Neutrophil (primary cell): Measurements from ENCODE around the gene RBFOX2.

Experiments used
- H3K27ac ChIP-seq: fragments of 200-600 bp; sonication (generic); 2 replicates; pipeline ENCODE4 v1.5.1; 2016; ENCODE audit warnings: mild to moderate bottlenecking, moderate library complexity
- H3K27me3 ChIP-seq: fragments of 200-600 bp; sonication (generic); 2 replicates; pipeline ENCODE4 v1.6.0; 2016; ENCODE audit warnings: mild to moderate bottlenecking
- H3K36me3 ChIP-seq: fragments of 200-600 bp; sonication (generic); 2 replicates; pipeline ENCODE4 v1.5.1; 2017
- H3K4me1 ChIP-seq, 2 experiments: fragments of 200-600 bp in 1 of 2; sonication (generic) in 1 of 2; 1 replicate in 1 of 2; 2 replicates in 1 of 2; pipeline versions ENCODE4 v1.5.1 to v1.6.1; 2013 to 2016; ENCODE audit warnings: low read depth in 1 of 2, low read length in 1 of 2, mild to moderate bottlenecking in 1 of 2, moderate library complexity in 1 of 2; ENCODE audit not compliant: control insufficient read depth in 1 of 2, insufficient read depth in 1 of 2
- H3K4me3 ChIP-seq, 2 experiments: fragments of 200-600 bp in 1 of 2; sonication (generic) in 1 of 2; 1 replicate in 1 of 2; 2 replicates in 1 of 2; pipeline ENCODE4 v1.5.1; 2013 to 2016; ENCODE audit warnings: low read depth in 1 of 2, low read length in 1 of 2, mild to moderate bottlenecking in 1 of 2, moderate library complexity in 1 of 2
- H3K9me3 ChIP-seq: fragments of 200-600 bp; sonication (generic); 2 replicates; pipeline ENCODE4 v1.5.1; 2016
- TF ChIP-seq, protein P1 (sequence below): fragments of 200-600 bp; sonication (generic); IDR thresholded peaks from 2 replicates; pipeline ENCODE4 v1.5.1; 2016; ENCODE audit warnings: antibody characterized with exemption

Gene RBFOX2

DNA sequence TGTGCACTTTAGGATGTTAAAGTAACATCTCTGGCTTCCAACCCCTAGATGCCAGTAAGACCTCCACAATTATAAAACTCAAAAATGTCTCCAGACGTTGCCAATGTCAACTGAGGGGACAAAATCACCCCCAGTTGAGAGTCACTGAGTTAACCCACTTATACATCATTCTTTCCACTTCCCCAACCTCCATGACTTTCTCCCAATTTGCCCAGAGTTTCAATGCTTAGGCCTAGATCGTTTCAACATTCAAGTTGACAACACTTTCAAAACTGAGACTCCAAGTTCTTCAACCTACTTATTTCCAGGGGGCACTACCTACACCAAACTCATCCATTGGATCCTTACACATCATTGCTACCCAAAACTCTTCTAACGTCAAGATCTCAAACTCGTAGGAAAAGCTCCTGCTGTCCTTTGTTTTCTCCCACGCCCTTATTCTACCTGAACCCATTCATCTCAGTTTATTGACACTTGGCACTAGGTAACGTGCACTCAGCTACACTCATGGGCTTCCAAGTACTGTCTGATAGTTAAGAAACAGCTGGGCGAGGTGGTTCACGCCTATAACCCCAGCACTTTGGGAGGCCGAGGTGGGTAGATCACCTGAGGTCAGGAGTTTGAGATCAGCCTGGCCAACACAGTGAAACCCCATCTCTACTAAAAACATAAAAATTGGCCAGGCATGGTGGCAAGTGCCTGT, 24.5 kb downstream of the RBFOX2 start:
- Histone ChIP-seq H3K4me3 (no peak overlapping the region), H3K27me3 (peaks cover 9% of the 10 kb centered on the region), H3K27ac (no peak overlapping the region), H3K4me1 (no peaks in the 10 kb centered on the region), H3K9me3 (no peaks in the 10 kb centered on the region), H3K36me3 (no peaks in the 10 kb centered on the region)
- TF ChIP-seq, protein P1, sequence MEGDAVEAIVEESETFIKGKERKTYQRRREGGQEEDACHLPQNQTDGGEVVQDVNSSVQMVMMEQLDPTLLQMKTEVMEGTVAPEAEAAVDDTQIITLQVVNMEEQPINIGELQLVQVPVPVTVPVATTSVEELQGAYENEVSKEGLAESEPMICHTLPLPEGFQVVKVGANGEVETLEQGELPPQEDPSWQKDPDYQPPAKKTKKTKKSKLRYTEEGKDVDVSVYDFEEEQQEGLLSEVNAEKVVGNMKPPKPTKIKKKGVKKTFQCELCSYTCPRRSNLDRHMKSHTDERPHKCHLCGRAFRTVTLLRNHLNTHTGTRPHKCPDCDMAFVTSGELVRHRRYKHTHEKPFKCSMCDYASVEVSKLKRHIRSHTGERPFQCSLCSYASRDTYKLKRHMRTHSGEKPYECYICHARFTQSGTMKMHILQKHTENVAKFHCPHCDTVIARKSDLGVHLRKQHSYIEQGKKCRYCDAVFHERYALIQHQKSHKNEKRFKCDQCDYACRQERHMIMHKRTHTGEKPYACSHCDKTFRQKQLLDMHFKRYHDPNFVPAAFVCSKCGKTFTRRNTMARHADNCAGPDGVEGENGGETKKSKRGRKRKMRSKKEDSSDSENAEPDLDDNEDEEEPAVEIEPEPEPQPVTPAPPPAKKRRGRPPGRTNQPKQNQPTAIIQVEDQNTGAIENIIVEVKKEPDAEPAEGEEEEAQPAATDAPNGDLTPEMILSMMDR = no peak

DNA sequence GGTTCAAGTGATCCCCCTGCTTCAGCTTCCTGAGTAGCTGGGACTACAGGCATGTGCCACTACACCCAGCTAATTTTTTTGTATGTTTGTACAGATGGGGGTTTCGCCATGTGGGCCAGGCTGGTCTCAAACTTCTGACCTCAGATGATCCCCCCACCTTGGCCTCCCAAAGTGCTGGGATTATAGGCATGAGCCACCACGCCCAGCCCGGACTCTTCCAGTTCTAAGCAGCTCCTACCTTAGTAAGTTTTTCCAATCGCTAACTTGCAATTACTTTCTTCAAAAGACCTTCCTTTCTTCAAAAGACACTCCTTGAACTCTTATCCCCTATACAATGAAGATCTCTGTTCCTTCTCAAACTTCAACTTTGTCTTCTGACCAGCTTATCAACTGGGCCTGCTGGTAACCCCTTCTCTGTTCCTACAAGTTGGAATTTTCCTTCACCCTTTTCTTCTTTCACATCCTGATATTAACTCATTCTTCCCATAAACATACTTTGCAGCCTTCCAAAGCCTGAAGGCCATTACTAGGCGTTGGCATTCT, 25.8 kb downstream of the RBFOX2 start:
- Histone ChIP-seq H3K27me3 (peaks cover 9% of the 10 kb centered on the region), H3K9me3 (no peaks in the 10 kb centered on the region), H3K27ac (no peak overlapping the region), H3K4me1 (no peaks in the 10 kb centered on the region), H3K36me3 (no peaks in the 10 kb centered on the region), H3K4me3 (no peak overlapping the region)
- TF ChIP-seq, protein P1 = no peak

DNA sequence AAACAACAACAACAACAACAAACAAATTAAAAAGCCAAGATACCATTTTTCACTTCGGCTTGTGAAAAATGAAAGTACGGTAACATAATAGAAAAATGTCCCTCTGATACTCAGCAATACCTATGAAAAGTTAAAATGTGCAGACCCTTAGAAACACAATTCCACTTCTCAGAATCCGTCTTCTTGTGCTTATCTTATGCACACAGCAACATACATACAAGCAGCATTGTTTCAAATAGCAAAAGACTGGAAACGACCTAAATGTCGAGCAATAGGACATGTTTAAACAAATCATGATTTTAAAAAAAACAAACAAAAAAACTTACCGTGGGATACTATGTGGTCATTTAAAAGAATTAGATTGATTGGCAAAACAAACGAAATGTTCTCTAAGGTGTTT, 26.5 kb downstream of the RBFOX2 start:
- TF ChIP-seq, protein P1 = no peak
- H3K4me1 ChIP-seq = no peaks in the 10 kb centered on the region
- no peak overlapping the region for H3K27ac ChIP-seq
- no peaks in the 10 kb centered on the region for H3K9me3 ChIP-seq
- peaks cover 9% of the 10 kb centered on the region for H3K27me3 ChIP-seq
- H3K4me3 ChIP-seq = no peak overlapping the region
- H3K36me3 ChIP-seq = no peaks in the 10 kb centered on the region

- Histone ChIP-seq H3K27me3 (no peaks in the 10 kb centered on the region), H3K4me1 (no peaks in the 10 kb centered on the region)
These were observed 29.9 kb downstream of the RBFOX2 start for GRCh38 chr22:35998748-35999147.

GRCh38 chr22:35997438-35997837, 31.2 kb downstream of the RBFOX2 start:
- Histone ChIP-seq H3K9me3 (no peaks in the 10 kb centered on the region), H3K36me3 (no peaks in the 10 kb centered on the region), H3K27me3 (no peaks in the 10 kb centered on the region), H3K4me1 (no peaks in the 10 kb centered on the region), H3K4me3 (no peak overlapping the region), H3K27ac (no peak overlapping the region)
- TF ChIP-seq, protein P1 = no peak

More at GRCh38 chr22:35998748-35999147, 29.9 kb downstream of the RBFOX2 start:
- no peak overlapping the region for H3K27ac ChIP-seq
- TF ChIP-seq, protein P1 = no peak
- H3K9me3 ChIP-seq = no peaks in the 10 kb centered on the region
- no peaks in the 10 kb centered on the region for H3K36me3 ChIP-seq
- no peak overlapping the region for H3K4me3 ChIP-seq
